Keratinocyte (primary cell): ENCODE measurements around the gene UNC79. TPM values are rescaled to one million over a fixed set of nuclear protein-coding genes. Genes with fewer than 3 reads are reported as not detected.

Experiments used
- DNase-seq: peaks from one replicate; pipeline ENCODE4 v3.0.0-alpha.2; 2011; ENCODE audit warnings: low read depth, missing footprints, low spot score
- FAIRE-seq: peaks from 2 replicates; lab custom pipeline; 2011; peaks lifted over from hg19 to GRCh38; lab: Jason Lieb, UNC
- H2AFZ ChIP-seq: 2 replicates; pipeline ENCODE4 v1.6.0; 2012; ENCODE audit warnings: low read length, control low read depth, inconsistent platforms; ENCODE audit not compliant: control insufficient read depth
- H3K27ac ChIP-seq: 2 replicates; pipeline ENCODE4 v1.5.1; 2011; ENCODE audit warnings: low read length; ENCODE audit not compliant: control insufficient read depth, insufficient read depth
- H3K27me3 ChIP-seq: 3 replicates; pipeline ENCODE4 v1.6.0; 2011; ENCODE audit warnings: low read length; ENCODE audit not compliant: control insufficient read depth, insufficient read depth; ENCODE audit errors: extremely low read depth
- H3K36me3 ChIP-seq, 2 experiments: 2 replicates in 1 of 2; 3 replicates in 1 of 2; pipeline ENCODE4 v1.5.1; 2011; ENCODE audit warnings: low read length in 2 of 2, mild to moderate bottlenecking in 1 of 2; ENCODE audit not compliant: control insufficient read depth in 2 of 2, insufficient read depth in 2 of 2; ENCODE audit errors: extremely low read depth in 1 of 2
- H3K4me1 ChIP-seq: 3 replicates; pipeline ENCODE4 v1.5.1; 2011; ENCODE audit warnings: low read length; ENCODE audit not compliant: control insufficient read depth, insufficient read depth; ENCODE audit errors: extremely low read depth
- H3K4me2 ChIP-seq: 3 replicates; pipeline ENCODE4 v1.6.0; 2011; ENCODE audit warnings: low read depth, low read length; ENCODE audit not compliant: control insufficient read depth, insufficient read depth; ENCODE audit errors: extremely low read depth
- H3K4me3 ChIP-seq, 3 experiments: fragments of 200-600 bp in 1 of 3; sonication (generic) in 1 of 3; 2 replicates in 2 of 3; 3 replicates in 1 of 3; pipeline ENCODE4 v1.5.1; 2011 to 2016; ENCODE audit warnings: low read length in 3 of 3, mild to moderate bottlenecking in 3 of 3, control low read depth in 2 of 3, inconsistent platforms in 1 of 3, low read depth in 1 of 3, mixed read lengths in 1 of 3, mixed run types in 1 of 3, moderate library complexity in 1 of 3; ENCODE audit not compliant: control insufficient read depth in 2 of 3, insufficient read depth in 2 of 3; ENCODE audit errors: extremely low read depth in 1 of 3
- H3K79me2 ChIP-seq: 2 replicates; pipeline ENCODE4 v1.6.0; 2012; ENCODE audit warnings: low read length; ENCODE audit not compliant: control insufficient read depth, insufficient read depth
- H3K9ac ChIP-seq: 3 replicates; pipeline ENCODE4 v1.6.0; 2011; ENCODE audit warnings: low read length; ENCODE audit not compliant: control insufficient read depth, insufficient read depth; ENCODE audit errors: extremely low read depth
- H3K9me1 ChIP-seq: 3 replicates; pipeline ENCODE4 v1.6.0; 2011; ENCODE audit warnings: low read length; ENCODE audit not compliant: control insufficient read depth, insufficient read depth; ENCODE audit errors: extremely low read depth
- H3K9me3 ChIP-seq: 2 replicates; pipeline ENCODE4 v1.5.1; 2012; ENCODE audit warnings: low read depth, low read length; ENCODE audit not compliant: control insufficient read depth
- H4K20me1 ChIP-seq: 3 replicates; pipeline ENCODE4 v1.6.0; 2011; ENCODE audit warnings: low read length; ENCODE audit not compliant: control insufficient read depth, insufficient read depth; ENCODE audit errors: extremely low read depth
- CTCF ChIP-seq, 3 experiments: IDR thresholded peaks in 1 of 3; conservative IDR thresholded peaks in 1 of 3; optimal IDR thresholded peaks in 1 of 3; 2 replicates in 2 of 3; 3 replicates in 1 of 3; pipeline versions ENCODE3 to v1.5.1; 2011; ENCODE audit warnings: low read length in 3 of 3, mild to moderate bottlenecking in 3 of 3, moderate library complexity in 2 of 3, control low read depth in 1 of 3, inconsistent platforms in 1 of 3; ENCODE audit not compliant: insufficient read depth in 2 of 3; ENCODE audit errors: extremely low read depth in 1 of 3
- EZH2 ChIP-seq: IDR thresholded peaks from one replicate; pipeline ENCODE4 v1.6.1; 2012; ENCODE audit warnings: inconsistent platforms, mild to moderate bottlenecking, low read length, moderate library complexity
- dilution Hi-C: fragments of 300-500 bp; cut with MboI; formaldehyde crosslinking; loops from one replicate; pipeline ENCODE4 v1.7.0; 2020; ENCODE audit warnings: low sequenced_read_pairs; ENCODE audit not compliant: extremely low pct_ligation_motif_present
- polyA plus RNA-seq, 5 experiments: library from polyadenylated mRNA; depleted of rRNA in 3 of 5; stranded (reverse) in 3 of 5; stranded (forward) in 1 of 5; unstranded in 1 of 5; fragments of >200 nt; gene quantifications; 1 replicate in 1 of 5; 2 replicates in 3 of 5; 3 replicates in 1 of 5; pipeline versions ENCODE4 v1.2.1 to v1.2.3, GENCODE V29; 2011 to 2012; ENCODE audit warnings: missing spikeins in 2 of 5, low read depth in 1 of 5, low replicate concordance in 1 of 5

The UNC79 gene
- polyA plus RNA-seq, 1 donor (not counting 4 experiments of a cell fraction or from before 2014, with no cell fraction given) = 0.01 TPM

GRCh38 chr14:93537951-93538350, 107.2 kb downstream of the UNC79 start:
- H2AFZ ChIP-seq = no peak overlapping the region
- H3K9me3 ChIP-seq = no peaks in the 10 kb centered on the region
- no peak for FAIRE-seq
- no peaks in the 10 kb centered on the region for H3K79me2 ChIP-seq
- no peak for DNase-seq
- no peak for TF ChIP-seq EZH2
- no peak for TF ChIP-seq CTCF (optimal IDR thresholded peaks at IDR 0.05 in 1 of 3, IDR thresholded peaks at IDR 0.05 in 1 of 3, conservative IDR thresholded peaks at IDR 0.05 in 1 of 3; ENCODE audit: extremely low read depth in 1 of 3, insufficient read depth in 2 of 3, low read length in 3 of 3)
- no peaks in the 10 kb centered on the region for H3K27me3 ChIP-seq
- H4K20me1 ChIP-seq = no peaks in the 10 kb centered on the region
- no peak overlapping the region for H3K4me3 ChIP-seq
- no peak overlapping the region for H3K4me2 ChIP-seq
- no peaks in the 10 kb centered on the region for H3K36me3 ChIP-seq
- peaks cover 16% of the 10 kb centered on the region for H3K4me1 ChIP-seq
- no peak overlapping the region for H3K9ac ChIP-seq
- H3K27ac ChIP-seq = no peak overlapping the region
- dilution Hi-C loops = no loop called here
- no peaks in the 10 kb centered on the region for H3K9me1 ChIP-seq

GRCh38 chr14:93538413-93538812, 107.7 kb downstream of the UNC79 start:
- no peak for FAIRE-seq
- H3K79me2 ChIP-seq = no peaks in the 10 kb centered on the region
- no peaks in the 10 kb centered on the region for H3K9me3 ChIP-seq
- no peak overlapping the region for H3K9ac ChIP-seq
- no peaks in the 10 kb centered on the region for H3K9me1 ChIP-seq
- H3K27ac ChIP-seq = no peak overlapping the region
- H3K27me3 ChIP-seq = no peaks in the 10 kb centered on the region
- no peak overlapping the region for H3K4me3 ChIP-seq
- H4K20me1 ChIP-seq = no peaks in the 10 kb centered on the region
- dilution Hi-C loops = no loop called here
- H3K4me1 ChIP-seq = peaks cover 11% of the 10 kb centered on the region
- TF ChIP-seq CTCF (optimal IDR thresholded peaks at IDR 0.05 in 1 of 3, IDR thresholded peaks at IDR 0.05 in 1 of 3, conservative IDR thresholded peaks at IDR 0.05 in 1 of 3; ENCODE audit: extremely low read depth in 1 of 3, insufficient read depth in 2 of 3, low read length in 3 of 3) (no peak), EZH2 (no peak)
- no peak overlapping the region for H3K4me2 ChIP-seq
- no peak for DNase-seq
- H2AFZ ChIP-seq = no peak overlapping the region
- H3K36me3 ChIP-seq = no peaks in the 10 kb centered on the region
